ENCODE measurements around the gene SENP5. TPM values are rescaled to one million over a fixed set of nuclear protein-coding genes. Genes with fewer than 3 reads are reported as not detected.
"Not testable (repeated sequence)": the region's sequence is repeated elsewhere in the genome, so short reads cannot be mapped to it uniquely, and the experiment has no call there.

Gene SENP5
- total RNA-seq, 1 experiment from 2014 or later: 18.8 TPM

- DNase-seq (ENCODE audit: low spot score): no peak
Measured at GRCh38 chr3:196941729-196942225, 74.1 kb downstream of the SENP5 start.

- DNase-seq (ENCODE audit: low spot score): peak; percentile 97
Measured at GRCh38 chr3:196942226-196942914, 74.7 kb downstream of the SENP5 start, which contains the start of gene NCBP2. TSS of gene NCBP2 (minus strand) at chr3:196942528. CDS start at chr3:196942503, 25 bp downstream.

- DNase-seq (ENCODE audit: low spot score): peak; percentile 36
Measured at GRCh38 chr3:196942915-196943277, 75.2 kb downstream of the SENP5 start.

GRCh38 chr3:196944037-196944790, 76.5 kb downstream of the SENP5 start:
- DNase-seq (ENCODE audit: low spot score): not testable (repeated sequence)

- DNase-seq (ENCODE audit: low spot score): peak; percentile 37
Measured at GRCh38 chr3:196947136-196947859, 79.6 kb downstream of the SENP5 start.

GRCh38 chr3:196947860-196948441, 80.2 kb downstream of the SENP5 start:
- DNase-seq (ENCODE audit: low spot score): no peak

GRCh38 chr3:196948442-196949284, 80.9 kb downstream of the SENP5 start:
- DNase-seq (ENCODE audit: low spot score): peak; percentile 51

- DNase-seq (ENCODE audit: low spot score): no peak
Measured at GRCh38 chr3:196949285-196949619, 81.5 kb downstream of the SENP5 start.

GRCh38 chr3:196949750-196950149, 82.0 kb downstream of the SENP5 start:
- no peak for DNase-seq (ENCODE audit: low spot score)

GRCh38 chr3:196951371-196951770, 83.7 kb downstream of the SENP5 start:
- no peak for DNase-seq (ENCODE audit: low spot score)

GRCh38 chr3:196954832-196955231, 87.1 kb downstream of the SENP5 start:
- no peak for DNase-seq (ENCODE audit: low spot score)

- DNase-seq (ENCODE audit: low spot score): peak; percentile 65
Measured at GRCh38 chr3:196962108-196962929, 94.6 kb downstream of the SENP5 start.

GRCh38 chr3:196962930-196963630, 95.4 kb downstream of the SENP5 start:
- DNase-seq (ENCODE audit: low spot score): no peak

GRCh38 chr3:196963631-196963953, 95.9 kb downstream of the SENP5 start:
- no peak for DNase-seq (ENCODE audit: low spot score)

GRCh38 chr3:196965112-196965803, 97.5 kb downstream of the SENP5 start:
- DNase-seq (ENCODE audit: low spot score): no peak

GRCh38 chr3:196965804-196966173, 98.1 kb downstream of the SENP5 start:
- DNase-seq (ENCODE audit: low spot score): no peak

- no peak for DNase-seq (ENCODE audit: low spot score)
Measured at GRCh38 chr3:196966526-196967401, 99.0 kb downstream of the SENP5 start.

Data from HT-29 (cell line).